Activated CD4-positive, alpha-beta T cell treated with anti-CD3 and anti-CD28 coated beads for 48 hours (primary cell): ENCODE measurements around the gene RAPGEF3.
A peak's percentile ranks its signal among the peaks of the same experiment; 100 is the strongest.

Source experiments
- DNase-seq: peaks from one replicate; pipeline ENCODE4 v3.0.0-alpha.2; 2020

RAPGEF3 gene

DNA sequence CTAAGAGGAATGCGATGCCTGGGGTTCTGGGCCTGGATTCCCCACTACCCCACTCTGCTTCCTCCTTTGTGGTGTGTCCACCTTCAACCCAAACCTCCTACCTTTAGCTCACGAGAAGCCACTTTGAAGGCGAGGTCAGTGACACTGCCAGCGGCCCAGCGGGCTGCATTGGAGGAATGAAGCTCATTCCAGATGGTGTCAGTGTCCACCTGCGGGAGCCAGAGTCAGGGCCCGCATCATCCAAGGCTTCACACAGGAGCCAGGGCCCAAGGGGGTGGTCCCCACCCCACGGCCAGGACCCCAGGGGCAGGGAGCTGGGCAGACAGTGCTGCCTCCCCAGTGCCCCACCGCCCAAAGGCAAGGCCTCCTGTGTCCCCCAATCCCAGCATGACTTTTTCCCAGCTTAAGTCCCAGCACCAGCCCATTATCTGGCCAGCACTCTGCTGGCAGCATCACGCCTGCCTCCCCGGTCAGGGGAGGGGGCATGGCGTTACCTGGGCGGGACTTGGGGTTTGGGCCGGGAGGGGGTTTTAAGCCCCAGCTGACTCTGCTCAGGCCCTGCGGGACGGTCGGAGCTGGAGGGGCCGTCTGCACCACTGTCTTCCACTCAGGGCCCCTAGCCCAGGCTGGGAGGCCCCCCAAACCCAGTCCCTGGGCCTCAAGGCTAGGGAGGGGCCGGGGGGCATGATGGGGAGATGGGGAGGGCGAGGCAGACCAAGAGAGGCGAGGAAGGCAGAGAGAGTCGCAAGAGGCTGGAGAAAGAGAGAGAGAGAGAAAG lies 31.2 kb upstream of the RAPGEF3 start:
- no peak for DNase-seq

DNA sequence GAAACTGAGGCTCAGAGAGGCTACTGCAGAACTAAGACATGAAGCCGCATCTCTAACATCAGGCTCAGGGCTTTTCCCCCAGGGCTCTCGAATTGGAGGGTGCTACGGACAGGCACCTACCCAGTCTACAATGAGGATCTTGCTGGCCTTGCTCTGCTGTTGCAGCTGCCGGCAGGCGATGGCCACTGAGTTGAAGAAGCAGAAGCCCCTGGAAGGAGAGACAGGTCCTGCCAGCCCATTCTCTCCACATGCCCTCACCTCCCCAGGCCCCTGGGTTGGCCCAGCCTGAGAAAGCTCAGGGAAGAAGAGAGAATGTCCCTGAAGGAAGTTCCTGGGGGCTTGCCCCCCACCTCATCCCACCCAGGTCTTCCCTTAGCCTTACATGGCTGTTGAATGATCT lies 30.5 kb upstream of the RAPGEF3 start:
- DNase-seq = no peak

DNA sequence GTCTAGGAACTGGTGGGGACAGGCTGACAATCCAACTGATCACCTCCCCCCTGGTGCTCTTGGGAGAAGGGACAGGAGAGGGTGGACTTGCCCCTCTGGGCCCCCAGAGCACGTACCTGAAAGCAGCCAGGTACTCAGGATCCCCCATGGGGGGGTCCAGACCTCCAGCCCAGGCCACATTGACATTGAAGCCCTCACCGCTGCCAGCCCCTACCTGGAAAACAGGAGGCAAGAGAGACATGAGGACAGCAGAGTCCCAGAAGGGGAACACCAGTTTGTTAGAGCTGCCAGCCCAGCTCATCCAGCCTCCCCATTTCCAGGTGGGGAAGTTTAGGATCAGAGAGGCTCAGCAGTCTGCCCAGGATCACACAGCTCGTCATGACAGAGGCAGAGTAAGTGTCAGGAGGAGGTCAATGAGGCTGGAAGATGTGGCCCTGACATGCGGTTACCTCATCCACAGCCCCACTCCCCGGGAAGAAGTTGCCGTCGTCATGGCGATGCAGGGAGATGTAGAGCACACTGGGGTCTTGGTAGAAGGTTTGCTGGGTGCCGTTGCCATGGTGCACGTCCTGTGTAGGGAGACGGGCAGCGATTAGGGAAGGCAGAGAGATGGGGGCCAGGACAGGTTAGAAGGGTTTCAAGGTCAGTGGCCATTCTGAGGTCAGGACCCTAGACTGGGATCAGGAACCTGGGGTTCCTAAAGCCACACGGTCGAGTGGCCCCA lies 29.1 kb upstream of the RAPGEF3 start:
- no peak for DNase-seq

DNA sequence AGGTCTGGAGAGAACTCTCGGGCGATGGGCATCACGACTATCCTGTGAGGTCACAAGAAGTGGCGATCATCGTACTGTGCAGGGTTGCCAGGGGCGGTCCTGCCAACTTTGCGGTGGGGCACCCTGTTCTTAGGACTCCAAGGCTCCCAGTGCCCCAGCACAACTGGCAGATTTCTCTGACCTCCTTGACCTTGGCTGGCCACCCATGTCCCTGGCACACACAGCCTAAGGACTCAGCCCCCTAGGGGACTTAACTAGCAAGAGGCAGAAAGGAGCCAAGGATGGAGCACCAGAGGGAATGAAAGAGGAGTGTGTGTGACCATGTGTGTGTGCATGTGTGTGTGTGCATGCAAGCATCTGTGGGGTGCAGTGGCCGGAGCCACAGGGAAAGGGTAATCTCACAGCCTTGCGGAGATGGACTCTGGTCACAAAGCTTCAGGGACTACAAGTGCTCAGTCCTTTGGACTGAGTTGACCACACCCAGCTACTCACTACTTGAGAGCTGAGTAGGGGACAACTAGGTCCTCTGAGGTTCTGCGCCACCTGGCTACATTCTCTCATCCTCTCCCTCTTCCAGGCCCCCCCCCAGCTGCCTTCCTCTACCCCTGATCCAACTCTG lies 28.1 kb upstream of the RAPGEF3 start:
- no peak for DNase-seq

DNA sequence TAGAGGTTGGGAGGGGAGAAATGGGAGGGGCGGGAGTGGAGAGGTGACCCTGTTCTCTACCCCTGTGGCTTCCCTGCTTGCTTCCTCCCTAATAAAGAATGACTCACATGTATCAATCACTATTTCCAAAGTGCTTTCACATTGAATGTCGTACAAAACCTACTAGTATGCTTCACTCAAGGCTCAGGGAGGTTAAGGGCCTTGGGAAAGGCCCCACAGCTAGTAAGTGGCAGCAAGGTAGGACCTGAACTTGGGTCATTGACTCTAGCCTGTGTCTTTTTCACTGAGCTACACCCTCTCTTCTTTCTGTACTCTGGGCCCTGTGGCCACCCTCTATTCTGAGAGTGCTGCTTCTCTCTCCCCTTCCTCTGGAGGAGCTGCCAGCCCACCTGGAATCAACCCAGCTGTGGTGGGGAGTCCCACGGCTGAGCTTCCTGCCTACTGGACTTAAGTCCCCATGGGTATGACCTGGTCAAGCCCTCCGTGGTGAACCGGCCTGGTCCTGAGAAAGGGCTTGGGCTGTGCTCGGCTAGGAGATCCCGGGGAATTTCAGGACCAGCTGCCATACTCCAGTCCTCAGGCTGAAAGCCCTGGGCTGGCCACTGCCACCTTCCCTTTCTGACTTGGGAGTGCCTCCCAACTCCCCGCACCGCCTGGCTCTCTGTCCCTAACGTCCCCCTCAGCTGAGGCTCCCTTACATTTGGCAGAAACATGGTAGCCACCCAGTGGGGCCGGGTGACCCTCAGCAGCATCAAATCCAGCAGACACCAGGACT lies 27.4 kb upstream of the RAPGEF3 start:
- DNase-seq = no peak

DNA sequence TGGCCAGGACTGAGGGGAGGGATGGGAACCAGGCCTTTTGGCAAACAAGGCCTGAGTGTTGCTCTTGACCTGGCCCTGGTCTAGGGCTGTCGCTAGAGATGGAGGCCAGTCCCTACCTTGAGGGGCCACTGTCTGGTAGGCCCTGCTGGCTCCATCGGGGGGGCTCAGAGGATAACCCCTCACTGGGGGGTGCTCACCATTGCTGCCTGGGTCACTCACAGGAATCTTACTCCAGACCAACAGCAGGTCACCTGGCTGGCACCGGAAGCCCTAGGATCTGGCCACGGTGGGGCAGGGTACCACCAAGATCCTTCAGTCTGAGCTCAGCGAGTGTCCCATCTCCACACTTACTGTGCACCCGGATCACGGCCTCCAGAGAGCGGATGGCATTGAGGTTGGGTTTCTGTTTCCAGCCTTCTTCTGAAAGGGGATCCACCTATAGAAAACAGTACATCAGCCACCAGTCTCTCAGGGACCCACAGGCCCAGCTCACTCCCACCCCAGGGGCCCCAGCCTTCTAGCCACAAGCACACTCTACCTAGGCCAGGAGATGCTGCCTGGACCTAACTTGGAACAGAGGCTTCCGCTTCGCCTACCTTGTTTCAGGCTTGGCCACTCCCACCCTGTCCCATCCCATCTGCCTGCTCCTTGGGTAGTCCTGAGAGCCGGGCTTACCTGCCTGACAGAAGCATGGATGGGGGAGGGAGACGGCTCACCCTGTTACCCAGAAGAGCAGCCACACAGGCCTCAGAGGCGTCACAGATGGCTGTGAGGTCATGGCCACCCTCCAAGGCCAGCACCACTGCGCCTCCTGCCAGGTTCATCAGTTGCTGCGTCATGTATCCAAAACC lies 26.6 kb upstream of the RAPGEF3 start:
- DNase-seq = no peak

DNA sequence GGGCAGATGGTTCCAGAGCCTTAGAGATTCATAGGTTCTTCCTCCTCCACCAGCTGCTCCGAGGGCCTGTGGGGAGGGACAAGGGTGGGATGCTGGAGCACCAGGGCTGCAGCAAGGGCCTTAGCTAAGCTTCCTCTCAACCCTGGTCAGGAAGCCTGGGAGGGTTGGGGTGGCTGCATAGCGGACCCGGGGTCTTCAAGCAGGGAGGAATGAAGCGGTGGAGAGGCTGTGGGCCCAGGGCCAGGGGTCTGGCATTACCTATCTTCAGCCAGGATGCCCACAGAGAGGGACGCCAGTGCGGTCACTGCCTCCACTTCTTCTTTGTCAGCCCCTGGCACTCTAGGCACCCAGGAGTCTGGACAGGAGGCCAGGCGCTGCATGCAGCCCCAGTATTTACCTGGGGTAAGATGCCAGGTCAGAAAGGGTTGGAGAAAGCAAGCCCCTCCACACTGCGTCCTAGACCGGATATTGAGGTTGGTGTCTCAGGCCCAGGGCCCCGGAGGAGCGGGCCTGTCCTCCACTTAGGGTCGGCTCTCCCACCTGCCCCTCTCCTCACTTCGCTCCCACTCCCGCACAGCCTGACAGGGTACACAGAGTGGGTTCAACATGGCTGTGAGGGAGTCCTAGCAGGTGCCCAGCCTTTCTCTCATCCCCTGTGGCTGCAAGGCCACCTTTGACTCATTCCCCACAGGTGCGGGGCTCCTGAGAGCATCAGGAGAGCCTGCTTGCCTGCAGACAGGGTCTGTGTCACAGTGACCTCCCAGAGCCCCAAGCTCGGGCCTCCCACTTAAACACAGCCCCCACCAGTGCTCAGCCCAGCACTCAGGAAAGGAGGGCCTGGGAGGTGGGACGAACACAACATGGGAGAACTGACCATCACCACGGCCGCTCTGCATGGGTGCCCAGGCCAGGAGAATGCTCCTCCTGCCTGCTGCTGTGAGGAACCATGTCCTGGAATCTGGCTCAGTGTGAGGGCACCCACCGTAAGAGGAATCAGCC lies 25.4 kb upstream of the RAPGEF3 start:
- DNase-seq = no peak

DNA sequence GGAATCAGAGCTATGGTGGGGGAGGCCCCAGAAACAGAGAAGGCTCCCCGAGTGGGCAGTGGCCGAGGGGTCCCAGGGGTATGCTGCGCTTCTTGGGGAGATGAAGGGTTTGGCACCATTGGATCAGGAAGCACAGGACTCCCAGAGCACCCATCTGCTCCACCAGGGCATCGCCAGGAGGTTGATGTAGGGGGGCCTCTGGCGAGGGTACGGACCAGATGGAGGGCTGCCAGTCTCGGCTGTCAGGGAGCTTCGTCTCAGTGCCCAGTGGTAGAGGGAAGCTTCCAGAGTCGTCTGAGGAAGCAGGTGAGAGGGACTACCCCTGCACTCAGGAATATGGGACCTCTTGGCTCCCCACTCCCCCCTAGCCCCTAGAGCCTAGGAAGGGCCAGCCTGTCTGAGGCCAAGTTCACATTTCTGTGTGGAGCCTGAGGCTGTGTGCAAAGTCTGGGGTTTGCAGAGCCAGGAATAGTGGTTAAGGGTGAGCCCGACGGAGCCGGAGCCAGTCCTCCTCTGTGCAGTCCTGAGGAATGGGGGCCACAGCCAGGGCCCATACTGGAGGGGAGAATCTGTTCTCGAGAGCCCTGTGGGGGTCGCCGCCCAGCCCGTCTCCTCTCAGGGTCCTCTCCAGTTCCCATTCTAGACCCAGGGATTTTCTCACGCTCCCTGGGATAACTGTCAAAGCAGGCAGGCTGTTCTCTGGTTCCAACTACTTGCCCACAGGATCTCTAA lies 24.5 kb upstream of the RAPGEF3 start:
- no peak for DNase-seq

DNA sequence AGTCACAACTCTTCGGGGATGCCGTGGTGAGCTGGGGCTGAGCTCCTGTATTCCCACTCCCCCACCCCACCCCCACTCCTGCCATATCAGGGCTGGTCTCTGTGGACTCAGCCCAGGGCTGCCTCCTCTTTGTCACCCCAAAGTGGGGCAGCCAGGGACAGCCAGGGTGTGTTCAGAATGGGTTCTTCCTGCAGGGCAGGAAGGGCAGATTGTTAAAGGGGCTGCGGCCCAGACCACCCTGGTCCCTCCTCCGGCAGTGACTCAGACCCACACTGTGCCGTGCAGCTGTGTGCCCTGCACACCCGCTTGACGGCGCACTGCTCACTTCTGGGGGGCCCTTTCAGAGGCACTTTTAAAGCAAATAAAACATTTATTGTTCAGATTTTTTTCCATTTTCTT lies 23.7 kb upstream of the RAPGEF3 start:
- DNase-seq = no peak

DNA sequence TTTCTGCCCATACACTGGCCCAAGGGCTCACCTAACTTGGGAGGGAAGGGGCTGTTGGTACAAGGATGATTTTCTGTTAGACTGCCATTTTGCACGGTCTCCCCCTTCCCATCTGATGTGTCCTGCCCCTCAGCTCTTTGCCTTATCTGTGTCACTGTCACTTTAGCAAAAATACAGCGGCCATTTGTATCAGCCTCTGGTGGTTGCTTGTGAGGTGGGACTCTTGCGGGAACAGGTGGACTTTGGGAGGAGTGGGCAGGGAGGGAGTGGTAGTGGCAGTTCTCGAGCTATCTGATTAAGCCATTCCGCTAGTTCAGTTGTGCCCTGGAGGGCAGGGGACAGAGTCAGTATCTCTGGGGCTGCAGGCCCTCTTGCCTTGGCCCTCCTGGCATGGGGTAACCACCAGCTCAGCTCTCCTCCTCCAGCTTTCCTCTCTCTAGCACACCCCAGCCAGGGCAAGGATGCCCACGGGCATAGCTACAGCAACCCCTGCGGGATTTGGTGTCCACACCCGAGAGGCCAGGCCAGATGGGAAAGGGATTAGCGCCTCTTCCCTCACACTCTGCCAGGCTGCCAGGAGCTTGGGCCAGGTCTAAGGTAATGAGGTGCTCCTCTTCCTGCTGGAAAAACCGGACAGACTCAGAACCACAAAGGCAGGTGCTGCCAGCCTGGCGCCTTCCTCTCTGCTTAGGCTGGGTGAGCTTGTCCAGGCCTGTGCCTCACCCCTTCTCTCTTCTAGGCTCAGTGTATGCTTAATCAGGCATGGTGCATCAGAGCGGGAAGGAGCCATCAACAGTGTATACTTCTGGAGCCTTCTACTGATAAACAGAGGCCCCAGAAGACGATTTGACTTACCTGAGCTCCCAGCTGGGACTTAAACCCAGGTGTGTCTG lies 23.0 kb upstream of the RAPGEF3 start:
- no peak for DNase-seq

DNA sequence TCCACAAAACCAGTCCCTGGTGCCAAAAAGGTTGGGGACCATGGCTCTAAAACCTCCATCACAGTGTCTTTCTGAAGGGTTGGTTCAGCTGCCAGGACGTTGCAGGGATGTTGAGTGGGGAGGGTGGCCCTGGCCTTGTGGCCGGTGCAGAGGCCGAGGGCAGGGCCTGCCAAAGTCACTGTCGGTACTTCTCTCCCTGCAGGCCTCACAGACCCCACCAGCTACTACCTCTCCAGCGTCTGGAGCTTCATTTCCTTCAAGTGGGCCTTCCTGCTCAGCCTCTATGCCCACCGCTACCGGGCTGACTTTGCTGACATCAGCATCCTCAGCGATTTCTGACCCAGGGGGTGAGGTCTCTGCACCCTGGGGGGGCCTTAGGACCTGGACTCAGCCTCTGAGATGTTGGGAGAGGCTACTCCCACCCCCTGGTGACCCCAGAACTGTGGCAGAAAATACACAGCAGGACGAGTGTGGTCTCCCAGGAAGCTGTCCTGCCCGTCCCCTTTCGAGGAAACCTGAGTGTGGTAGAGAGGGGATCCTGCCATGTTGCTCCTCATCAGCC lies 21.3 kb upstream of the RAPGEF3 start:
- DNase-seq = no peak

DNA sequence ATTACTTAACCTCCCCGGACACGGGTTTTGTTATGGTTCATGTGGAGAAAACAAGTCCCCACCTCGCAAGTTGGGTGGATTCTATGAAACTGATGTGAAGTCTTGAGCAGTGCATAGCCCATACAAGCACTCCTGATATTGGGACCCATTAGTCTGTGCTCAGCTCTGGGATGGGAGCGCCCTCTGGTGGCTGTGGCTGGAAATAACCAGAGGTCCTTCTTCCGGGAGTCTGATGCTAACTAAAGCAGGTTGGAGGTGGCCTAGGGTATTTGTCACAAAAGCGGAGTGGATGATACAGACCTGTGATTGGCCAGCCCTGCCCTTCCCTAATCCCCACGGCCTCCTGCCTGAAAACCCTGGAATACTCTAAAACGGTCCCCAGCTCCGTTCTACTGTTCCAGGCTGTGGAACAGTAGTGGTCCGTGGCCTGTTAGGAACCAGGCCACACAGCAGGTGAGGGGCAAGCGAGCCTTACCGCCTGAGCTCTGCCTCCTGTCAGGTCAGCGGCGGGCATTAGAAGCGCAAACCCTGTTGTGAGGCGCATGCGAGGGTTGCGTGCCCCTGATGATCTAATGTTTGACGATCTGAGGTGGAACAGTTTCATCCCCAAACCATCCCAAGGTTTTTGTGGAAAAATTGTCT lies 20.7 kb upstream of the RAPGEF3 start:
- peak; percentile 95 for DNase-seq

DNA sequence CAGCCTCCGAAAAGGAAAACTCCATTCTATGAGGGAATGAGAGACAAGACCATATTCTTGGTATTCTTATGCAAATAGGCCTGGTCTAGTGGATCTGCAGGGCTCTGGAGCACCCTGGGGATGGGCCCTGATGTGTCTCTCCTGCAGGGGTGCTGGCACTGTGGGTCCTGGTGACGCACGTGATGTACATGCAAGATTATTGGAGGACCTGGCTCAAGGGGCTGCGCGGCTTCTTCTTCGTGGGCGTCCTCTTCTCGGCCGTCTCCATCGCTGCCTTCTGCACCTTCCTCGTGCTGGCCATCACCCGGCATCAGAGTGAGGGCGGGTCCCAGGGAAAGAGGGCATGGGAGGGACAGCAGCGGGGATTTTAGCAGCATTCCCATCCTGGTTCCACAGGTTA lies 20.2 kb upstream of the RAPGEF3 start:
- no peak for DNase-seq

DNA sequence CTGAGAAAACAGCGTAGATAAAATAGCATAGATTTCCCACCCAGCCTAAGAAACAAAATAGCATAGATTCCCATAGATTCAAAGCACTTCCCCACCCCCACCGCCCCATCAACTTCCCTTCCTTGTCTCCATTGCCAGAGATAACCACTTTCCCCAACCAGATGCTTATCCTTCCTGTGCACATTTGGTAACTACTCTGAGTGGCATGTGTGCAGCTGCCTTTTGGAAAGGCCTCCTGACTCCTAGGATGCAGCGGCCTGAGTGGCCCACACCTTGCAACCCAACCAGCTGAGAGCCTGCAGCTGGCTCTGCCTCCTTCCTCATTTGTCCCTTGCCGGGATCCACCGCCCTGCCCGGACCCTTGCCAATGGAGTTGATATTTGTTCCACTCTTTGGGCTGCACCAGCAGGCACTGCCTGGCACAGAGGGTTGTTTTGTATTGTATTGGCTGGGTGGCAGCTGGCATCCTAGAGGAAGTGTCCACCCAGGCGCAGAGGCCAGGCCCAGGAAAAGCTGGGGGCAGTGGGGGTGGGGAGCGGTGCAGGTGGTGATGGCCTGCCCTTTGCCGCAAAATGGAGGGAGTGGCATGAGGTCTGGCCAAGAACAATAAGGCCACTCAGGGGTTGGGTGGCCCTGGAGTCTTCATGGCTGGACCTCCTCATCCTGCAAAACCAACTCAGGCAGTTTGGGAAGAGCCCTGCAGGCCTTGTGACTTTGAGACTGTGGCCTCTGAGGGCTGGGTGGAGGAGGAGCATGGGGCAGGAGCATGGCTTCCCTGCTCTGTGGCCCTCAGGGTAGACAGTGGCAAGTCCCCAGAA lies 19.3 kb upstream of the RAPGEF3 start:
- DNase-seq = no peak

DNA sequence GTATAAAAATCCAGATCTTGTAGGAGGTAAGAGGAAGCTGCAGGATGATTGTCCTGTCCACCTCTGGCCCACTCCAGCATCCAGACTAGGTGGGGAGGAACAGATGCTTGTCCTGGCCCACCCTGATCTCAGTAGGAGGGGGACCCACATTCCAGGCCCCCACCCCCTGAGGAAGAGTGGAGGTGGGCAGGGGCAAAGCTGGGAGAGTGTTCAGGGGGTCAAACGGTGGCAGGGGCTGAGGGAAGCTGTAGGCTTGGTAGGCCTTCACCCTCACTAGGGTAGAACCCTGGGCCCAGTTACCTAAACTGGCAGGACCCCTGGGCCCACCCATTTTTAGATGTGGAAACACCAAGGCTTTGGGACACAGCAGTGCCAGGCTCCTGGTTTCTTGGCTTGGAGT lies 18.5 kb upstream of the RAPGEF3 start:
- DNase-seq = no peak

DNA sequence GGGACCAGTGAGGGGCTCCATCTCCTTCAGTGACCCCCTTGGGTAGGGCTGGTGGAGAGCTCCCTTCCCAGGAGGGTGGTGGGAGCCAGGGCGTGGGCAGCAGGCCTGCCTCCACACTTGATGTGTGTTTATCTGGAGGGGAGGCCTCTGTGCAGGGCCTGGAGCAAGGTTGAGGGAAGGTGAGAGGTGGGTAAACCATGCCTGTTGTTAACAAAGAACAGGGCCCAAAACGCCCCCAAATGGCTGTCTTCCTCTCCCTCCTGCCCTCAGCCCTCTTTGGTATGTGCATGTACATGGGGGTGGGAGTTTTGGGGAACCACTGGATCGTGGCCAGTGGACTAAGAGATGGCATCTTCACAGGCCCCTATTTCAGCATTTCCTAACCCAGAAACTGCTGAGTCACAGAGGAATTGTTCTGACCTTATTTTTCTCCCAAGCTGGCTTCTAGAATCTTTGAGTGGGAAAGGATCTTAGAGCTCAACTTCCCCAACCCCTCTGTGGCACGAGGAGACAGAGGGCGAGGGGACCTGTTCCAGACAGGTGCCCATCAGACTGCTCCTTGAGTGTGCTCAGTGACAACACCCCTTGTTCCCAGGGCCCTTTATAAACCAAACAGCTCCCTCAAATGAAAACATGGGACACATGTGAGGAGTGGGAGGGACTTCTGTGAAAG lies 17.9 kb upstream of the RAPGEF3 start:
- no peak for DNase-seq
